PFSK-1 (cell line): ENCODE results near the gene IGSF1.

Experiments used
- POLR2AphosphoS5 ChIP-seq: IDR thresholded peaks from 2 replicates; pipeline ENCODE4 v1.6.1; 2012; ENCODE audit warnings: low read depth, mild to moderate bottlenecking, control low read depth, low read length, moderate library complexity
- REST ChIP-seq, 2 experiments: IDR thresholded peaks; 2 replicates each; pipeline versions ENCODE4 v1.6.1 to v1.8.0; 2011 to 2012; ENCODE audit warnings: low read depth in 2 of 2, low read length in 2 of 2, control low read depth in 1 of 2, inconsistent platforms in 1 of 2, mild to moderate bottlenecking in 1 of 2, moderate library complexity in 1 of 2; ENCODE audit not compliant: insufficient read depth in 1 of 2
- TAF1 ChIP-seq: IDR thresholded peaks from 2 replicates; pipeline ENCODE4 v1.6.1; 2012; ENCODE audit warnings: low read length, control low read depth, borderline replicate concordance; ENCODE audit not compliant: insufficient read depth

- TF ChIP-seq POLR2AphosphoS5 (no peak), REST (IDR thresholded peaks at IDR 0.05; ENCODE audit: insufficient read depth in 1 of 2, low read depth in 2 of 2, low read length in 2 of 2) (no peak), TAF1 (no peak)
Measured at GRCh38 chrX:131225078-131225477, 64.0 kb downstream of the IGSF1 start.
